Measurements from ENCODE around the gene SLC10A6.

SLC10A6 gene

DNA sequence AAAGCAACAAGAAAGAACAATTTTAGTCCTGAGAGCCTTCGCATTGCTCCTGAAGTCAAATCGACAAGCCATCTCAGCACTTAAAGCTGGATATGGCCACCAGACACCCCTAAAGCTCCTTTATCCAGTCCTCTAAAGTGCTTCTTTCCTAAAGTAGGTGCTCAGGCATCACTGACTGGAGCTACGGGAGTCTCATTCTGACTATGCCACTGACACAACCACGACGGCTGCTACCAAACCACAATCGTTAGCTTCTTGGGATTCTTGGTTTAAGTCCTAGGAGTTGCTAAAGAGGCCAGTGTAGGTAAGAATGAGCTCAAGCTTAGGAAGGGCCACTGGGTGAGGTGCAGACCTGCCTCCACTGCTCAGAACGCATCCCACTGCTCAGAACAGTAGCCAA, 1.0 kb downstream of the SLC10A6 start:
- no peak for TF ChIP-seq EZH2phosphoT487 (IDR thresholded peaks at IDR 0.05; ENCODE audit: borderline replicate concordance)
- TF ChIP-seq, protein P1, sequence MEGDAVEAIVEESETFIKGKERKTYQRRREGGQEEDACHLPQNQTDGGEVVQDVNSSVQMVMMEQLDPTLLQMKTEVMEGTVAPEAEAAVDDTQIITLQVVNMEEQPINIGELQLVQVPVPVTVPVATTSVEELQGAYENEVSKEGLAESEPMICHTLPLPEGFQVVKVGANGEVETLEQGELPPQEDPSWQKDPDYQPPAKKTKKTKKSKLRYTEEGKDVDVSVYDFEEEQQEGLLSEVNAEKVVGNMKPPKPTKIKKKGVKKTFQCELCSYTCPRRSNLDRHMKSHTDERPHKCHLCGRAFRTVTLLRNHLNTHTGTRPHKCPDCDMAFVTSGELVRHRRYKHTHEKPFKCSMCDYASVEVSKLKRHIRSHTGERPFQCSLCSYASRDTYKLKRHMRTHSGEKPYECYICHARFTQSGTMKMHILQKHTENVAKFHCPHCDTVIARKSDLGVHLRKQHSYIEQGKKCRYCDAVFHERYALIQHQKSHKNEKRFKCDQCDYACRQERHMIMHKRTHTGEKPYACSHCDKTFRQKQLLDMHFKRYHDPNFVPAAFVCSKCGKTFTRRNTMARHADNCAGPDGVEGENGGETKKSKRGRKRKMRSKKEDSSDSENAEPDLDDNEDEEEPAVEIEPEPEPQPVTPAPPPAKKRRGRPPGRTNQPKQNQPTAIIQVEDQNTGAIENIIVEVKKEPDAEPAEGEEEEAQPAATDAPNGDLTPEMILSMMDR (conservative IDR thresholded peaks at IDR 0.05; ENCODE audit: low read length) = no peak
- Histone ChIP-seq H3K27me3 (ENCODE audit: insufficient read depth, low read length, poor library complexity, severe bottlenecking) (no peaks in the 10 kb centered on the region), H3K79me2 (ENCODE audit: insufficient read depth, low read length) (no peaks in the 10 kb centered on the region), H3K36me3 (ENCODE audit: insufficient read depth, low read length) (no peaks in the 10 kb centered on the region), H3K4me2 (ENCODE audit: low read depth, low read length, poor library complexity, severe bottlenecking) (no peak overlapping the region), H3K9ac (ENCODE audit: low read depth, low read length, poor library complexity, severe bottlenecking) (no peak overlapping the region), H3F3A (ENCODE audit: low read depth) (no peaks in the 10 kb centered on the region), H2AFZ (ENCODE audit: low read length) (no peak overlapping the region), H3K4me3 (ENCODE audit: low read length, poor library complexity, severe bottlenecking) (no peak overlapping the region), H3K9me3 (ENCODE audit: insufficient read depth, low read depth, low read length) (no peaks in the 10 kb centered on the region), H4K20me1 (ENCODE audit: insufficient read depth, low read length, poor library complexity, severe bottlenecking) (no peaks in the 10 kb centered on the region), H3K4me1 (ENCODE audit: insufficient read depth, low read length, poor library complexity, severe bottlenecking) (no peaks in the 10 kb centered on the region), H3K9me2 (replicated peaks; ENCODE audit: low read depth, low read length) (no peaks in the 10 kb centered on the region)

DNA sequence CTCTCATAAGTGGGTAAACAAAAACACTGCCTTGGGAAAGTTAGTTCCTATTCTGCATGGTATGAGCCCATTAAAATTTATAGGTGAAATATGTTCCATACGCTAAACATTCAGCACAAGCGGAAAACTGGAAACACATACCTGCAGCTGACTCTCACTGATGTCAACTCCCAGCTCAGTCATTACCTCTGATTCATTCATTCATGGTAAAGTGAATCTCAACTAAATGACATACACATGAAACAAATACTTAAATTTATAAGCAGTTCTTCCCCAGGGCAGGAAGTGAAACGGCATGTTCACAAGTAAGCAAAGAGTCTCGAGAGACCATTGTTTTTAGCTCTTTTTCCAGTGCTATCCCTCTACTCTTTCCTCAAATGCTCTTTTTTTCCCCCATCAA, 1.6 kb downstream of the SLC10A6 start:
- no peak overlapping the region for H2AFZ ChIP-seq (ENCODE audit: low read length)
- no peaks in the 10 kb centered on the region for H3K79me2 ChIP-seq (ENCODE audit: insufficient read depth, low read length)
- H4K20me1 ChIP-seq (ENCODE audit: insufficient read depth, low read length, poor library complexity, severe bottlenecking) = no peaks in the 10 kb centered on the region
- H3K36me3 ChIP-seq (ENCODE audit: insufficient read depth, low read length) = no peaks in the 10 kb centered on the region
- H3K9ac ChIP-seq (ENCODE audit: low read depth, low read length, poor library complexity, severe bottlenecking) = no peak overlapping the region
- TF ChIP-seq, protein P1 (conservative IDR thresholded peaks at IDR 0.05; ENCODE audit: low read length) = no peak
- TF ChIP-seq EZH2phosphoT487 (IDR thresholded peaks at IDR 0.05; ENCODE audit: borderline replicate concordance) = no peak
- no peaks in the 10 kb centered on the region for H3F3A ChIP-seq (ENCODE audit: low read depth)
- no peaks in the 10 kb centered on the region for H3K9me2 ChIP-seq (replicated peaks; ENCODE audit: low read depth, low read length)
- no peak overlapping the region for H3K4me2 ChIP-seq (ENCODE audit: low read depth, low read length, poor library complexity, severe bottlenecking)
- no peaks in the 10 kb centered on the region for H3K27me3 ChIP-seq (ENCODE audit: insufficient read depth, low read length, poor library complexity, severe bottlenecking)
- H3K4me1 ChIP-seq (ENCODE audit: insufficient read depth, low read length, poor library complexity, severe bottlenecking) = no peaks in the 10 kb centered on the region
- no peaks in the 10 kb centered on the region for H3K9me3 ChIP-seq (ENCODE audit: insufficient read depth, low read depth, low read length)
- no peak overlapping the region for H3K4me3 ChIP-seq (ENCODE audit: low read length, poor library complexity, severe bottlenecking)

DNA sequence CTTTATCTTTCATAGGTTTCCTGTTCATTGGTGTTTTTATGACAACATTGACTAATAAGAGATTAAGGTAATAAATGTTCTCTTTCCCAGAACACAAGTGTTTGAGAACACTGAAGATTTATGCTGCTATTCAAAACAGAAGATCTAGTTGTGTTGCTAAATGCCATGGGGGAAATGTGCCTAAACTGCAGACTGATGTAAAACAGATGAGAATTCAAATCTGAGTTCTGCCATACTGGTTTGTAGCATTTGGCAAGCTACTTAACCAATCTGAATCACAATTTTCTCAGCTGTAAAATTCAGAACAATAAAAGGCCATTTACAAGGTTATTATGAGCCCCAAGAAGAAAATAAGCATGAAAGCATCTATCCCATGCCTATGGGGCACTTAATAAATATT, 2.3 kb downstream of the SLC10A6 start:
- H4K20me1 ChIP-seq (ENCODE audit: insufficient read depth, low read length, poor library complexity, severe bottlenecking) = no peaks in the 10 kb centered on the region
- no peak overlapping the region for H3K4me3 ChIP-seq (ENCODE audit: low read length, poor library complexity, severe bottlenecking)
- H3K27me3 ChIP-seq (ENCODE audit: insufficient read depth, low read length, poor library complexity, severe bottlenecking) = no peaks in the 10 kb centered on the region
- H3K4me1 ChIP-seq (ENCODE audit: insufficient read depth, low read length, poor library complexity, severe bottlenecking) = no peaks in the 10 kb centered on the region
- H3K36me3 ChIP-seq (ENCODE audit: insufficient read depth, low read length) = no peaks in the 10 kb centered on the region
- TF ChIP-seq EZH2phosphoT487 (IDR thresholded peaks at IDR 0.05; ENCODE audit: borderline replicate concordance) = no peak
- H3K9ac ChIP-seq (ENCODE audit: low read depth, low read length, poor library complexity, severe bottlenecking) = no peak overlapping the region
- H3K9me2 ChIP-seq (replicated peaks; ENCODE audit: low read depth, low read length) = no peaks in the 10 kb centered on the region
- H3K9me3 ChIP-seq (ENCODE audit: insufficient read depth, low read depth, low read length) = no peaks in the 10 kb centered on the region
- no peak overlapping the region for H2AFZ ChIP-seq (ENCODE audit: low read length)
- no peaks in the 10 kb centered on the region for H3K79me2 ChIP-seq (ENCODE audit: insufficient read depth, low read length)
- no peaks in the 10 kb centered on the region for H3F3A ChIP-seq (ENCODE audit: low read depth)
- H3K4me2 ChIP-seq (ENCODE audit: low read depth, low read length, poor library complexity, severe bottlenecking) = no peak overlapping the region

DNA sequence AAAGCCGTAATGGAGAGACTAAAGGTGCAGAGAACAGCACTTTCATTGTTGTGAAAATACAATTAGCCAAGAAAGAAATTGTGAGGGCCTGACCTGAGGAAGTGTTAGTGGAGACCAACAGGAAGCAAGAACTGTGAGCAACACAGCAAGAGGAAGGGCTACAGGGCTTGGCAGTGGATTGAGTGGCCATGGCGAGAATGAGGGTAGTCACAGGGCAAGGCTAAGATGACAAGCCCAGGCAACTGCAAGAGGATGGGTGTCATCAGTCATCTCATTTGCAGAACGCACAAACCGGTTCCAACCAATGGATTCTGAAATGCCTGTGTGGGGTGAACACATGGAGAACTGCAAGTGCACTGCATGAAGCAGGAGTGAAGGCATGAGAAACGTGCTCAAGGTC, 3.6 kb downstream of the SLC10A6 start:
- no peak overlapping the region for H2AFZ ChIP-seq (ENCODE audit: low read length)
- H3K79me2 ChIP-seq (ENCODE audit: insufficient read depth, low read length) = no peaks in the 10 kb centered on the region
- H3K4me3 ChIP-seq (ENCODE audit: low read length, poor library complexity, severe bottlenecking) = no peak overlapping the region
- H3K9me3 ChIP-seq (ENCODE audit: insufficient read depth, low read depth, low read length) = no peaks in the 10 kb centered on the region
- no peak overlapping the region for H3K4me2 ChIP-seq (ENCODE audit: low read depth, low read length, poor library complexity, severe bottlenecking)
- no peaks in the 10 kb centered on the region for H3K4me1 ChIP-seq (ENCODE audit: insufficient read depth, low read length, poor library complexity, severe bottlenecking)
- no peaks in the 10 kb centered on the region for H3F3A ChIP-seq (ENCODE audit: low read depth)
- H3K9ac ChIP-seq (ENCODE audit: low read depth, low read length, poor library complexity, severe bottlenecking) = no peak overlapping the region
- no peaks in the 10 kb centered on the region for H3K36me3 ChIP-seq (ENCODE audit: insufficient read depth, low read length)
- no peaks in the 10 kb centered on the region for H4K20me1 ChIP-seq (ENCODE audit: insufficient read depth, low read length, poor library complexity, severe bottlenecking)
- no peaks in the 10 kb centered on the region for H3K27me3 ChIP-seq (ENCODE audit: insufficient read depth, low read length, poor library complexity, severe bottlenecking)
- H3K9me2 ChIP-seq (replicated peaks; ENCODE audit: low read depth, low read length) = no peaks in the 10 kb centered on the region
- no peak for TF ChIP-seq EZH2phosphoT487 (IDR thresholded peaks at IDR 0.05; ENCODE audit: borderline replicate concordance)
- TF ChIP-seq, protein P1 (conservative IDR thresholded peaks at IDR 0.05; ENCODE audit: low read length) = no peak
